ENCODE data around the gene SEC14L5.

DNA sequence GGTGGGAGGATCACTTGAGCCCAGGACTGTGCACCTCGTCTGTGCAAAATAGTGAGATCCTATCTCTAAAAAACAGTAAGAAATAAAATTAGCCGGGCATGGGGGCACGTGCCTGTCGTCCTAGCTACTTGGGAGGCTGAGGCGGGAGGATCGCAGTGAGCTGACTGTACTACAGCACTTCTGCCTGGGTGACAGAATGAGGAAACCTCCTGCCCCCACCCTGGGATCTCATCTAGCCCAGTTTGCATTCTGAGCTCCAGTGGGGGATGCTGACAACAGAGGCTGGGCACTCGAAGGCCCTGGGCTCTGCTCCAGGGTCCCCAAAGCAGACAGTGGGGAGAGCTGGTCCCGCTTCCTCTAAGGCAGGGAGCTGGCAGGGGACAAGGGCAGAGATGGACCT, 68.5 kb downstream of the SEC14L5 start:
- TF ChIP-seq, protein P1, sequence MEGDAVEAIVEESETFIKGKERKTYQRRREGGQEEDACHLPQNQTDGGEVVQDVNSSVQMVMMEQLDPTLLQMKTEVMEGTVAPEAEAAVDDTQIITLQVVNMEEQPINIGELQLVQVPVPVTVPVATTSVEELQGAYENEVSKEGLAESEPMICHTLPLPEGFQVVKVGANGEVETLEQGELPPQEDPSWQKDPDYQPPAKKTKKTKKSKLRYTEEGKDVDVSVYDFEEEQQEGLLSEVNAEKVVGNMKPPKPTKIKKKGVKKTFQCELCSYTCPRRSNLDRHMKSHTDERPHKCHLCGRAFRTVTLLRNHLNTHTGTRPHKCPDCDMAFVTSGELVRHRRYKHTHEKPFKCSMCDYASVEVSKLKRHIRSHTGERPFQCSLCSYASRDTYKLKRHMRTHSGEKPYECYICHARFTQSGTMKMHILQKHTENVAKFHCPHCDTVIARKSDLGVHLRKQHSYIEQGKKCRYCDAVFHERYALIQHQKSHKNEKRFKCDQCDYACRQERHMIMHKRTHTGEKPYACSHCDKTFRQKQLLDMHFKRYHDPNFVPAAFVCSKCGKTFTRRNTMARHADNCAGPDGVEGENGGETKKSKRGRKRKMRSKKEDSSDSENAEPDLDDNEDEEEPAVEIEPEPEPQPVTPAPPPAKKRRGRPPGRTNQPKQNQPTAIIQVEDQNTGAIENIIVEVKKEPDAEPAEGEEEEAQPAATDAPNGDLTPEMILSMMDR (IDR thresholded peaks at IDR 0.05; ENCODE audit: low read depth, low read length) = no peak
- no peak for TF ChIP-seq EZH2phosphoT487 (IDR thresholded peaks at IDR 0.05; ENCODE audit: low read depth)

All from OCI-LY3 (cell line).